GM12878 (cell line): ENCODE results near the gene PLEKHA5. TPM values are rescaled to one million over a fixed set of nuclear protein-coding genes. Genes with fewer than 3 reads are reported as not detected.

Experiments
- ATAC-seq: fragments of 200-7000 bp; cut with Tn5 transposase; 3 replicates; pipeline ENCODE4 v1.9.1; 2020; ENCODE audit warnings: mild to moderate bottlenecking, moderate library complexity
- BruUV-seq: library from RNA; stranded (reverse); fragments of 400-500 nt; replicated peaks from 2 replicates; lab custom pipeline; 2021; lab: Mats Ljungman, UMichigan
- CTCF ChIA-PET: fragments of 300-600 bp; sonication (Branson Sonifier 250); formaldehyde crosslinking; extraction: SDS; loops from one replicate; lab custom pipeline; 2021; ENCODE audit warnings: inconsistent platforms; lab: Yijun Ruan, JAX
- POLR2A ChIA-PET: fragments of 350-600 bp; formaldehyde crosslinking; extraction: SDS; loops from one replicate; lab custom pipeline; 2021; ENCODE audit warnings: inconsistent platforms; lab: Charles Lee
- RAD21 ChIA-PET: fragments of 300-600 bp; sonication (Branson Sonifier 250); formaldehyde crosslinking; loops from one replicate; lab custom pipeline; 2023; ENCODE audit warnings: antibody characterized with exemption; ENCODE audit not compliant: unreplicated experiment; lab: Charles Lee
- SMC1A ChIA-PET: fragments of 300-600 bp; sonication (Branson Sonifier 250); formaldehyde crosslinking; loops from one replicate; lab custom pipeline; 2023; ENCODE audit not compliant: unreplicated experiment, uncharacterized antibody; lab: Charles Lee
- DNase-seq: peaks from one replicate; pipeline ENCODE4 v3.0.0-alpha.2; 2011; ENCODE audit warnings: low read depth, low spot score
- FAIRE-seq: peaks from 3 replicates; lab custom pipeline; 2011; peaks lifted over from hg19 to GRCh38; lab: Jason Lieb, UNC
- H2AFZ ChIP-seq: 2 replicates; pipeline ENCODE4 v1.6.0; 2011; ENCODE audit warnings: low read depth, low read length, control low read depth; ENCODE audit not compliant: control insufficient read depth
- H3K27ac ChIP-seq: 2 replicates; pipeline ENCODE4 v1.5.1; 2011; ENCODE audit warnings: control low read depth; ENCODE audit not compliant: control insufficient read depth, insufficient read depth
- H3K27me3 ChIP-seq, 2 experiments: replicated peaks in 1 of 2; 2 replicates each; pipeline versions ENCODE4 v1.6.0 to v1.6.1; 2011; ENCODE audit warnings: low read length in 1 of 2; ENCODE audit not compliant: control insufficient read depth in 2 of 2, insufficient read depth in 2 of 2
- H3K36me3 ChIP-seq, 2 experiments: 2 replicates each; pipeline ENCODE4 v1.5.1; 2011; ENCODE audit warnings: low read length in 1 of 2; ENCODE audit not compliant: control insufficient read depth in 2 of 2, insufficient read depth in 2 of 2
- H3K4me1 ChIP-seq: 2 replicates; pipeline ENCODE4 v1.6.1; 2011; ENCODE audit warnings: mild to moderate bottlenecking, low read length, moderate library complexity, mixed read lengths; ENCODE audit not compliant: control insufficient read depth, insufficient read depth
- H3K4me2 ChIP-seq: 2 replicates; pipeline ENCODE4 v1.6.0; 2011; ENCODE audit warnings: control low read depth; ENCODE audit not compliant: control insufficient read depth, insufficient read depth
- H3K4me3 ChIP-seq: fragments of 200-600 bp; sonication (generic); 2 replicates; pipeline ENCODE4 v1.5.1; 2016
- H3K79me2 ChIP-seq: 2 replicates; pipeline ENCODE4 v1.6.0; 2011; ENCODE audit warnings: low read length; ENCODE audit not compliant: control insufficient read depth, insufficient read depth
- H3K9ac ChIP-seq: 2 replicates; pipeline ENCODE4 v1.8.0; 2011; ENCODE audit warnings: low read length, control low read depth, mixed read lengths; ENCODE audit not compliant: control insufficient read depth, insufficient read depth
- H3K9me3 ChIP-seq: replicated peaks from 3 replicates; pipeline ENCODE4 v1.5.1; 2011; ENCODE audit warnings: mild to moderate bottlenecking, low read length; ENCODE audit not compliant: control insufficient read depth, insufficient read depth
- H4K20me1 ChIP-seq: 2 replicates; pipeline ENCODE4 v1.6.0; 2011; ENCODE audit not compliant: control insufficient read depth, insufficient read depth
- CEBPB ChIP-seq, 2 experiments: fragments of 150-350 bp in 1 of 2; IDR thresholded peaks; 2 replicates each; pipeline ENCODE4 v1.6.1; 2012 to 2014; ENCODE audit warnings: low read depth in 2 of 2, low read length in 2 of 2, borderline replicate concordance in 1 of 2, inconsistent platforms in 1 of 2
- CUX1 ChIP-seq: IDR thresholded peaks from 2 replicates; pipeline ENCODE4 v1.6.1; 2012; ENCODE audit warnings: improper control_type of control experiment, low read depth, low read length; ENCODE audit not compliant: insufficient replicate concordance
- EGR1 ChIP-seq, 2 experiments: IDR thresholded peaks; 1 replicate in 1 of 2; 2 replicates in 1 of 2; pipeline ENCODE4 v1.6.1; 2011 to 2012; ENCODE audit warnings: low read depth in 2 of 2, low read length in 2 of 2, borderline replicate concordance in 1 of 2, mild to moderate bottlenecking in 1 of 2, moderate library complexity in 1 of 2
- HSF1 ChIP-seq: fragments of 150-350 bp; IDR thresholded peaks from 2 replicates; pipeline ENCODE4 v1.6.1; 2014; ENCODE audit warnings: mild to moderate bottlenecking, low read depth, low read length
- NFXL1 ChIP-seq: fragments of 450-650 bp; IDR thresholded peaks from 2 replicates; pipeline ENCODE4 v1.6.1; 2017; ENCODE audit warnings: antibody characterized with exemption, mild to moderate bottlenecking, borderline replicate concordance
- POLR2AphosphoS2 ChIP-seq: IDR thresholded peaks from 2 replicates; pipeline ENCODE4 v1.6.1; 2011; ENCODE audit warnings: low read depth, mild to moderate bottlenecking, low read length, improper control_type of control experiment, moderate library complexity
- SREBF2 ChIP-seq: IDR thresholded peaks from 2 replicates; pipeline ENCODE4 v1.6.1; 2012; ENCODE audit warnings: mild to moderate bottlenecking, low read length
- WRNIP1 ChIP-seq: IDR thresholded peaks from 2 replicates; pipeline ENCODE4 v1.6.1; 2011; ENCODE audit warnings: low read depth, low read length, improper control_type of control experiment, borderline replicate concordance
- ZSCAN29 ChIP-seq: fragments of 450-650 bp; IDR thresholded peaks from 2 replicates; pipeline ENCODE4 v1.6.1; 2017; ENCODE audit warnings: mild to moderate bottlenecking, moderate library complexity
- WGBS: methylation state at CpG from one replicate; pipeline ENCODE4 v1.1.6; 2016; ENCODE audit warnings: low lambda C conversion rate; ENCODE audit not compliant: insufficient replicate concordance, insufficient coverage; ENCODE audit errors: missing lambda C conversion rate; 5-methylcytosine and 5-hydroxymethylcytosine counted together
- in situ Hi-C: fragments of 300-500 bp; cut with MboI; formaldehyde crosslinking; loops from 9 replicates; pipeline ENCODE4 v1.14.3; 2018; ENCODE audit warnings: mixed read lengths
- intact Hi-C: fragments of 100-400 bp; cut with micrococcal nuclease; formaldehyde crosslinking; loops from one replicate; pipeline ENCODE4 v1.14.2; 2022; ENCODE audit not compliant: unreplicated experiment
- polyA plus RNA-seq, 11 experiments: library from polyadenylated mRNA; depleted of rRNA in 4 of 11; unstranded in 6 of 11; stranded (reverse) in 5 of 11; fragments of >200 nt; fragmentation: Nextera tagmentation in 4 of 11; fragmentation: Illumina TruSeq in 1 of 11; extraction: Ambion mirVana in 4 of 11; extraction: Trizol in 1 of 11; gene quantifications; 1 replicate in 1 of 11; 2 replicates in 10 of 11; pipeline versions ENCODE4 v1.2.1 to v1.2.3, GENCODE V29; 2011 to 2016; ENCODE audit warnings: inconsistent platforms in 2 of 11, missing spikeins in 2 of 11, low read depth in 1 of 11
- total RNA-seq, 4 experiments: library from RNA; depleted of rRNA in 3 of 4; stranded (reverse); fragments of >200 nt in 3 of 4; fragmentation: Illumina TruSeq in 1 of 4; extraction: Trizol in 1 of 4; gene quantifications; 2 replicates each; pipeline versions ENCODE4 v1.2.1 to v1.2.3, GENCODE V29; 2013 to 2021
- TF ChIP-seq, protein P1 (sequence below), 3 experiments: IDR thresholded peaks in 2 of 3; conservative IDR thresholded peaks in 1 of 3; 2 replicates each; pipeline ENCODE4 v1.5.1; 2011; ENCODE audit warnings: low read depth in 3 of 3, low read length in 3 of 3, mild to moderate bottlenecking in 3 of 3, control low read depth in 2 of 3, moderate library complexity in 2 of 3, inconsistent platforms in 1 of 3, mixed read lengths in 1 of 3; ENCODE audit not compliant: control insufficient read depth in 2 of 3, insufficient read depth in 1 of 3; ENCODE audit errors: extremely low read depth in 1 of 3
- TF ChIP-seq, protein P2 (sequence below): IDR thresholded peaks from 2 replicates; pipeline ENCODE4 v1.6.1; 2012; ENCODE audit warnings: mild to moderate bottlenecking, low read depth, low read length

PLEKHA5 gene
- total and polyA plus RNA-seq, 10 of the 15 experiments (the other 5 are each of a cell fraction or from before 2014, with no cell fraction given), result 0.09 to 0.33 (median 0.18) TPM; not detected in 3

DNA sequence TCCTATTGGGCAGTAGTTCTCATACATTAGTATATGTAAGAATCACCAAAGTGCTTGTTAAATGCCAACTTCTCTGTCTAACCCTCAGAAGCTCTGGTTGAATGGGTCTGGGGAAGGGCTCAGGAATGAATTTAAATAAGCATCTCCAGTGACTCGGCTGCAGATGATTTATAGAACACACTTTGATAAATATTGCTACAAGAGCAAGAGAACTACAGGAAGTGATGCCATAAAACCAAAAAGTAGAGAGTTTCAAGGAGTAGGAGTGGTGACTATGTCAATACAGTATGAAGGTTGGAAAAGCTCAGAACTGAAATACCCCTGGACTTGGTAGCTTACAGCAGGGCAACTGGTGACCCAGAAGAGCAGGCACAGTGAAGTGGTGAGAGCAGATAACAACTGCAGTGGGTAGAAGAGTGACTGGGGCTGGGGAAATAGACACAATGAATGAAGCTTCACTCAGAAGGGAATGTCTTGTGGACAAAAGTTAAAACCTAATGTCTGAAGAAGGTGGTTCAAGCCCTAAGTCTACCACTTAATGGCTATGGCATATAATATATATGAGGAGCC lies 8.0 kb upstream of the PLEKHA5 start:
- Histone ChIP-seq H3K79me2 (no peaks in the 10 kb centered on the region), H3K27ac (no peak overlapping the region), H3K4me2 (no peak overlapping the region), H3K4me1 (no peaks in the 10 kb centered on the region), H3K9me3 (no peaks in the 10 kb centered on the region), H3K36me3 (no peaks in the 10 kb centered on the region), H4K20me1 (no peaks in the 10 kb centered on the region), H3K4me3 (no peak overlapping the region), H3K9ac (no peak overlapping the region), H2AFZ (no peak overlapping the region), H3K27me3 (no peaks in the 10 kb centered on the region)
- intact Hi-C loops (no loop called here), in situ Hi-C loops (no loop called here)
- SMC1A ChIA-PET, result no interaction called here
- DNase-seq (no peak), ATAC-seq (no peak), FAIRE-seq (no peak)
- POLR2A ChIA-PET, result no interaction called here
- BruUV-seq, result no TSS peak
- WGBS, result 71% methylated on average over 1 of the region's 1 CpG
- CTCF ChIA-PET, result no interaction called here
- RAD21 ChIA-PET, result no interaction called here
- TF ChIP-seq CUX1 (no peak), WRNIP1 (no peak), ZSCAN29 (no peak), HSF1 (no peak), POLR2AphosphoS2 (no peak), CEBPB (IDR thresholded peaks at IDR 0.05; ENCODE audit: borderline replicate concordance in 1 of 2, low read depth in 2 of 2, low read length in 2 of 2) (no peak), SREBF2 (no peak), NFXL1 (no peak), EGR1 (IDR thresholded peaks at IDR 0.05; ENCODE audit: borderline replicate concordance in 1 of 2, low read depth in 2 of 2, low read length in 2 of 2) (no peak)
- TF ChIP-seq, protein P1, sequence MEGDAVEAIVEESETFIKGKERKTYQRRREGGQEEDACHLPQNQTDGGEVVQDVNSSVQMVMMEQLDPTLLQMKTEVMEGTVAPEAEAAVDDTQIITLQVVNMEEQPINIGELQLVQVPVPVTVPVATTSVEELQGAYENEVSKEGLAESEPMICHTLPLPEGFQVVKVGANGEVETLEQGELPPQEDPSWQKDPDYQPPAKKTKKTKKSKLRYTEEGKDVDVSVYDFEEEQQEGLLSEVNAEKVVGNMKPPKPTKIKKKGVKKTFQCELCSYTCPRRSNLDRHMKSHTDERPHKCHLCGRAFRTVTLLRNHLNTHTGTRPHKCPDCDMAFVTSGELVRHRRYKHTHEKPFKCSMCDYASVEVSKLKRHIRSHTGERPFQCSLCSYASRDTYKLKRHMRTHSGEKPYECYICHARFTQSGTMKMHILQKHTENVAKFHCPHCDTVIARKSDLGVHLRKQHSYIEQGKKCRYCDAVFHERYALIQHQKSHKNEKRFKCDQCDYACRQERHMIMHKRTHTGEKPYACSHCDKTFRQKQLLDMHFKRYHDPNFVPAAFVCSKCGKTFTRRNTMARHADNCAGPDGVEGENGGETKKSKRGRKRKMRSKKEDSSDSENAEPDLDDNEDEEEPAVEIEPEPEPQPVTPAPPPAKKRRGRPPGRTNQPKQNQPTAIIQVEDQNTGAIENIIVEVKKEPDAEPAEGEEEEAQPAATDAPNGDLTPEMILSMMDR (IDR thresholded peaks at IDR 0.05 in 2 of 3, conservative IDR thresholded peaks at IDR 0.05 in 1 of 3; ENCODE audit: control insufficient read depth in 2 of 3, extremely low read depth in 1 of 3, insufficient read depth in 1 of 3, low read depth in 3 of 3, low read length in 3 of 3), result no peak
- TF ChIP-seq, protein P2, sequence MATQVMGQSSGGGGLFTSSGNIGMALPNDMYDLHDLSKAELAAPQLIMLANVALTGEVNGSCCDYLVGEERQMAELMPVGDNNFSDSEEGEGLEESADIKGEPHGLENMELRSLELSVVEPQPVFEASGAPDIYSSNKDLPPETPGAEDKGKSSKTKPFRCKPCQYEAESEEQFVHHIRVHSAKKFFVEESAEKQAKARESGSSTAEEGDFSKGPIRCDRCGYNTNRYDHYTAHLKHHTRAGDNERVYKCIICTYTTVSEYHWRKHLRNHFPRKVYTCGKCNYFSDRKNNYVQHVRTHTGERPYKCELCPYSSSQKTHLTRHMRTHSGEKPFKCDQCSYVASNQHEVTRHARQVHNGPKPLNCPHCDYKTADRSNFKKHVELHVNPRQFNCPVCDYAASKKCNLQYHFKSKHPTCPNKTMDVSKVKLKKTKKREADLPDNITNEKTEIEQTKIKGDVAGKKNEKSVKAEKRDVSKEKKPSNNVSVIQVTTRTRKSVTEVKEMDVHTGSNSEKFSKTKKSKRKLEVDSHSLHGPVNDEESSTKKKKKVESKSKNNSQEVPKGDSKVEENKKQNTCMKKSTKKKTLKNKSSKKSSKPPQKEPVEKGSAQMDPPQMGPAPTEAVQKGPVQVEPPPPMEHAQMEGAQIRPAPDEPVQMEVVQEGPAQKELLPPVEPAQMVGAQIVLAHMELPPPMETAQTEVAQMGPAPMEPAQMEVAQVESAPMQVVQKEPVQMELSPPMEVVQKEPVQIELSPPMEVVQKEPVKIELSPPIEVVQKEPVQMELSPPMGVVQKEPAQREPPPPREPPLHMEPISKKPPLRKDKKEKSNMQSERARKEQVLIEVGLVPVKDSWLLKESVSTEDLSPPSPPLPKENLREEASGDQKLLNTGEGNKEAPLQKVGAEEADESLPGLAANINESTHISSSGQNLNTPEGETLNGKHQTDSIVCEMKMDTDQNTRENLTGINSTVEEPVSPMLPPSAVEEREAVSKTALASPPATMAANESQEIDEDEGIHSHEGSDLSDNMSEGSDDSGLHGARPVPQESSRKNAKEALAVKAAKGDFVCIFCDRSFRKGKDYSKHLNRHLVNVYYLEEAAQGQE, result no peak
